ENCODE measurements around the gene FXYD3.

GRCh38 chr19:35122687-35123551 lies 7.3 kb downstream of the FXYD3 start:
- TF ChIP-seq CTCF (IDR thresholded peaks at IDR 0.05; ENCODE audit: insufficient read depth, low read length) (no peak), REST (IDR thresholded peaks at IDR 0.05; ENCODE audit: insufficient replicate concordance, low read depth) (no peak), POLR2AphosphoS5 (IDR thresholded peaks at IDR 0.05; ENCODE audit: low read depth) (no peak), GABPA (IDR thresholded peaks at IDR 0.05; ENCODE audit: low read depth) (no peak)

Measured in HL-60 (cell line).